K562 (cell line): ENCODE measurements around the gene TMCC1. TPM values are rescaled to one million over a fixed set of nuclear protein-coding genes. Genes with fewer than 3 reads are reported as not detected.

ENCODE experiments used
- CREB1 ChIP-seq, 2 experiments: sonication (generic) in 1 of 2; formaldehyde crosslinking in 1 of 2; IDR thresholded peaks; 2 replicates each; pipeline versions ENCODE4 v1.6.1 to v1.8.0; 2012 to 2022; ENCODE audit warnings: inconsistent platforms in 1 of 2, mild to moderate bottlenecking in 1 of 2, missing genetic modification reagents in 1 of 2, moderate library complexity in 1 of 2
- DACH1 ChIP-seq: fragments of 450-650 bp; IDR thresholded peaks from 2 replicates; pipeline ENCODE4 v1.6.1; 2018; ENCODE audit not compliant: partially characterized antibody
- EP300 ChIP-seq: IDR thresholded peaks from 2 replicates; pipeline ENCODE4 v1.6.1; 2012; ENCODE audit warnings: low read length, improper control_type of control experiment
- FOS ChIP-seq: IDR thresholded peaks from 3 replicates; pipeline ENCODE4 v1.6.1; 2011; ENCODE audit not compliant: insufficient read length; ENCODE audit errors: extremely low read depth
- KAT8 ChIP-seq: fragments of 450-650 bp; IDR thresholded peaks from 2 replicates; pipeline ENCODE4 v1.6.1; 2016; ENCODE audit warnings: low read depth, mild to moderate bottlenecking
- MAFG ChIP-seq: fragments of 450-650 bp; conservative IDR thresholded peaks from 2 replicates; pipeline ENCODE4 v1.6.1; 2016; ENCODE audit warnings: missing genetic modification characterization, missing compliant biosample characterization
- NCOA4 ChIP-seq: fragments of 450-650 bp; IDR thresholded peaks from 2 replicates; pipeline ENCODE4 v1.6.1; 2018; ENCODE audit warnings: mild to moderate bottlenecking; ENCODE audit not compliant: partially characterized antibody
- NFYB ChIP-seq: IDR thresholded peaks from 2 replicates; pipeline ENCODE4 v1.6.1; 2011; ENCODE audit warnings: mild to moderate bottlenecking, moderate library complexity; ENCODE audit not compliant: insufficient read length; ENCODE audit errors: extremely low read depth
- NRF1 ChIP-seq, 2 experiments: fragments of 450-650 bp; IDR thresholded peaks in 1 of 2; conservative IDR thresholded peaks in 1 of 2; 2 replicates each; pipeline ENCODE4 v1.6.1; 2014; ENCODE audit warnings: mild to moderate bottlenecking in 2 of 2
- POLR3A ChIP-seq: IDR thresholded peaks from 2 replicates; pipeline ENCODE4 v1.6.1; 2011; ENCODE audit warnings: borderline replicate concordance, mild to moderate bottlenecking, moderate library complexity; ENCODE audit not compliant: insufficient read length, insufficient read depth; ENCODE audit errors: extremely low read depth
- RAD51 ChIP-seq: fragments of 450-650 bp; IDR thresholded peaks from 2 replicates; pipeline ENCODE4 v1.7.1; 2016; ENCODE audit warnings: low read depth, mild to moderate bottlenecking, borderline replicate concordance
- TBP ChIP-seq: optimal IDR thresholded peaks from 2 replicates; pipeline ENCODE3; 2011; ENCODE audit warnings: low read depth, low read length, improper control_type of control experiment
- TOE1 ChIP-seq, 2 experiments: fragments of 450-650 bp in 1 of 2; sonication (generic) in 1 of 2; formaldehyde crosslinking in 1 of 2; IDR thresholded peaks; 2 replicates each; pipeline versions ENCODE4 v1.7.1 to v1.8.0; 2016 to 2022; ENCODE audit warnings: borderline replicate concordance in 2 of 2, mild to moderate bottlenecking in 2 of 2, antibody characterized with exemption in 1 of 2, inconsistent platforms in 1 of 2, low read depth in 1 of 2, missing genetic modification reagents in 1 of 2, moderate library complexity in 1 of 2
- ZFP36 ChIP-seq: fragments of 150-350 bp; IDR thresholded peaks from 2 replicates; pipeline ENCODE4 v1.6.1; 2018; ENCODE audit warnings: low read length, low read depth; ENCODE audit not compliant: partially characterized antibody
- ZNF12 ChIP-seq: sonication (generic); formaldehyde crosslinking; IDR thresholded peaks from 2 replicates; pipeline ENCODE4 v1.4.0; 2020; ENCODE audit warnings: mild to moderate bottlenecking, missing genetic modification reagents
- ZNF311 ChIP-seq: fragments of 250-450 bp; sonication (Bioruptor Pico); IDR thresholded peaks from 2 replicates; pipeline ENCODE4 v1.4.0; 2020; ENCODE audit warnings: mild to moderate bottlenecking, moderate library complexity
- polyA plus RNA-seq, 8 experiments: library from polyadenylated mRNA; depleted of rRNA in 4 of 8; stranded (reverse) in 5 of 8; unstranded in 3 of 8; fragments of >200 nt; fragmentation: Nextera tagmentation in 2 of 8; fragmentation: Illumina TruSeq in 1 of 8; extraction: Ambion mirVana in 2 of 8; extraction: Trizol in 1 of 8; gene quantifications; 2 replicates each; pipeline versions ENCODE4 v1.2.1 to v1.2.3, GENCODE V29; 2011 to 2014; ENCODE audit warnings: inconsistent platforms in 1 of 8, missing spikeins in 1 of 8
- total RNA-seq, 7 experiments: library from RNA; depleted of rRNA in 6 of 7; stranded (reverse); fragments of >200 nt in 6 of 7; fragmentation: Illumina TruSeq in 2 of 7; extraction: Trizol in 2 of 7; gene quantifications; 2 replicates each; pipeline versions ENCODE4 v1.2.1 to v1.2.3, GENCODE V29; 2011 to 2021; ENCODE audit warnings: low replicate concordance in 1 of 7
- TF ChIP-seq, protein P1 (sequence below): fragments of 250-450 bp; sonication (Bioruptor Pico); IDR thresholded peaks from 2 replicates; pipeline ENCODE4 v1.5.0; 2021
- TF ChIP-seq, protein P2 (sequence below): sonication (generic); formaldehyde crosslinking; IDR thresholded peaks from 2 replicates; pipeline ENCODE4 v1.5.0; 2020; ENCODE audit warnings: missing genetic modification reagents
- TF ChIP-seq, protein P3 (sequence below): sonication (generic); formaldehyde crosslinking; IDR thresholded peaks from 2 replicates; pipeline ENCODE4 v1.8.1; 2023; ENCODE audit warnings: mild to moderate bottlenecking, missing genetic modification reagents
- TF ChIP-seq, protein P4 (sequence below), 2 experiments: IDR thresholded peaks; 2 replicates each; pipeline ENCODE4 v1.6.1; 2011; ENCODE audit warnings: borderline replicate concordance in 1 of 2, control low read depth in 1 of 2, low read depth in 1 of 2, low read length in 1 of 2, mild to moderate bottlenecking in 1 of 2, mixed read lengths in 1 of 2, moderate library complexity in 1 of 2; ENCODE audit not compliant: insufficient read depth in 1 of 2, insufficient read length in 1 of 2, poor library complexity in 1 of 2, severe bottlenecking in 1 of 2; ENCODE audit errors: extremely low read depth in 1 of 2
- TF ChIP-seq, protein P5 (sequence below): fragments of 450-650 bp; formaldehyde crosslinking; IDR thresholded peaks from 2 replicates; pipeline ENCODE4 v1.4.0; 2022; ENCODE audit warnings: mild to moderate bottlenecking, moderate library complexity

The TMCC1 gene
- total and polyA plus RNA-seq, 9 of the 15 experiments (the other 6 are each of a cell fraction or from before 2014, with no cell fraction given), result 0.89 to 8.7 (median 4.0) TPM

DNA sequence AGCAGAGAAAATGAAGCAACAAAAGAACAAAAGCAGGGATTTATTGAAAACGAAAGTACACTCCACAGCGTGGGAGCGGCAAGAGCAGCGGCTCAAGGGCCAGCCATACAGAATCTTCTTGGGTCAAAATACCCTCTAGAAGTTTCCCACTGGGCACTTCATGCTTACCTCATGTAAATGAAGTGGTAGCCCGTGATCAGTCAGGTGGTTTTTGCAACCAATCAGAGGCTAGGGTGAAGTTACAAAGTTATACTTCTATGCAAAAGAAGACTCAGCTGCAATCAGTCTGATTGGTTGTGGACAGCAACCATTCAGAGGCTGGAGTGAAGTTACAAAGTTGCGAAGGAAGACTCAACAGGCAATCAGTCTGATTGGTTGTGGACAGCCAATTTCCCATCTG lies 43.2 kb upstream of the TMCC1 start (continued):
- no peak for TF ChIP-seq NCOA4
- TF ChIP-seq, protein P1, sequence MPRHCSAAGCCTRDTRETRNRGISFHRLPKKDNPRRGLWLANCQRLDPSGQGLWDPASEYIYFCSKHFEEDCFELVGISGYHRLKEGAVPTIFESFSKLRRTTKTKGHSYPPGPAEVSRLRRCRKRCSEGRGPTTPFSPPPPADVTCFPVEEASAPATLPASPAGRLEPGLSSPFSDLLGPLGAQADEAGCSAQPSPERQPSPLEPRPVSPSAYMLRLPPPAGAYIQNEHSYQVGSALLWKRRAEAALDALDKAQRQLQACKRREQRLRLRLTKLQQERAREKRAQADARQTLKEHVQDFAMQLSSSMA, result no peak
- no peak for TF ChIP-seq ZNF12 (CRISPR knock-in tag)
- TF ChIP-seq ZNF311 (CRISPR knock-in tag), result no peak
- no peak for TF ChIP-seq FOS
- no peak for TF ChIP-seq ZFP36
- no peak for TF ChIP-seq KAT8
- no peak for TF ChIP-seq POLR3A
- TF ChIP-seq DACH1, result no peak
- TF ChIP-seq, protein P2, sequence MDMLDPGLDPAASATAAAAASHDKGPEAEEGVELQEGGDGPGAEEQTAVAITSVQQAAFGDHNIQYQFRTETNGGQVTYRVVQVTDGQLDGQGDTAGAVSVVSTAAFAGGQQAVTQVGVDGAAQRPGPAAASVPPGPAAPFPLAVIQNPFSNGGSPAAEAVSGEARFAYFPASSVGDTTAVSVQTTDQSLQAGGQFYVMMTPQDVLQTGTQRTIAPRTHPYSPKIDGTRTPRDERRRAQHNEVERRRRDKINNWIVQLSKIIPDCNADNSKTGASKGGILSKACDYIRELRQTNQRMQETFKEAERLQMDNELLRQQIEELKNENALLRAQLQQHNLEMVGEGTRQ (CRISPR knock-in tag), result peak; percentile 62
- TF ChIP-seq, protein P3, sequence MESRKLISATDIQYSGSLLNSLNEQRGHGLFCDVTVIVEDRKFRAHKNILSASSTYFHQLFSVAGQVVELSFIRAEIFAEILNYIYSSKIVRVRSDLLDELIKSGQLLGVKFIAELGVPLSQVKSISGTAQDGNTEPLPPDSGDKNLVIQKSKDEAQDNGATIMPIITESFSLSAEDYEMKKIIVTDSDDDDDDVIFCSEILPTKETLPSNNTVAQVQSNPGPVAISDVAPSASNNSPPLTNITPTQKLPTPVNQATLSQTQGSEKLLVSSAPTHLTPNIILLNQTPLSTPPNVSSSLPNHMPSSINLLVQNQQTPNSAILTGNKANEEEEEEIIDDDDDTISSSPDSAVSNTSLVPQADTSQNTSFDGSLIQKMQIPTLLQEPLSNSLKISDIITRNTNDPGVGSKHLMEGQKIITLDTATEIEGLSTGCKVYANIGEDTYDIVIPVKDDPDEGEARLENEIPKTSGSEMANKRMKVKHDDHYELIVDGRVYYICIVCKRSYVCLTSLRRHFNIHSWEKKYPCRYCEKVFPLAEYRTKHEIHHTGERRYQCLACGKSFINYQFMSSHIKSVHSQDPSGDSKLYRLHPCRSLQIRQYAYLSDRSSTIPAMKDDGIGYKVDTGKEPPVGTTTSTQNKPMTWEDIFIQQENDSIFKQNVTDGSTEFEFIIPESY (CRISPR knock-in tag), result no peak
- TF ChIP-seq CREB1 (IDR thresholded peaks at IDR 0.05), result no peak
- no peak for TF ChIP-seq CREB1 (CRISPR knock-in tag; IDR thresholded peaks at IDR 0.05)
- peak; percentile 76 for TF ChIP-seq RAD51
- TF ChIP-seq, protein P4, sequence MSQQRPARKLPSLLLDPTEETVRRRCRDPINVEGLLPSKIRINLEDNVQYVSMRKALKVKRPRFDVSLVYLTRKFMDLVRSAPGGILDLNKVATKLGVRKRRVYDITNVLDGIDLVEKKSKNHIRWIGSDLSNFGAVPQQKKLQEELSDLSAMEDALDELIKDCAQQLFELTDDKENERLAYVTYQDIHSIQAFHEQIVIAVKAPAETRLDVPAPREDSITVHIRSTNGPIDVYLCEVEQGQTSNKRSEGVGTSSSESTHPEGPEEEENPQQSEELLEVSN (IDR thresholded peaks at IDR 0.05; ENCODE audit: borderline replicate concordance in 1 of 2, extremely low read depth in 1 of 2, insufficient read depth in 1 of 2, insufficient read length in 1 of 2, low read depth in 1 of 2, low read length in 1 of 2, poor library complexity in 1 of 2, severe bottlenecking in 1 of 2), result peak in 1 of 2 experiments; percentile 23
- TF ChIP-seq, protein P5, sequence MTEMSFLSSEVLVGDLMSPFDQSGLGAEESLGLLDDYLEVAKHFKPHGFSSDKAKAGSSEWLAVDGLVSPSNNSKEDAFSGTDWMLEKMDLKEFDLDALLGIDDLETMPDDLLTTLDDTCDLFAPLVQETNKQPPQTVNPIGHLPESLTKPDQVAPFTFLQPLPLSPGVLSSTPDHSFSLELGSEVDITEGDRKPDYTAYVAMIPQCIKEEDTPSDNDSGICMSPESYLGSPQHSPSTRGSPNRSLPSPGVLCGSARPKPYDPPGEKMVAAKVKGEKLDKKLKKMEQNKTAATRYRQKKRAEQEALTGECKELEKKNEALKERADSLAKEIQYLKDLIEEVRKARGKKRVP, result no peak
- 0 out of 4 replicates have a peak, but pooled peaks have one; percentile 10 to 11 for TF ChIP-seq NRF1 (conservative IDR thresholded peaks at IDR 0.05 in 1 of 2, IDR thresholded peaks at IDR 0.05 in 1 of 2)
- TF ChIP-seq TOE1 (IDR thresholded peaks at IDR 0.05; ENCODE audit: borderline replicate concordance), result no peak
- TF ChIP-seq TOE1 (CRISPR knock-in tag; IDR thresholded peaks at IDR 0.05; ENCODE audit: borderline replicate concordance, low read depth), result no peak
- no peak for TF ChIP-seq MAFG (tag)
- peak; percentile 55 for TF ChIP-seq NFYB
- TF ChIP-seq TBP, result no peak
- no peak for TF ChIP-seq EP300
